Measurements from ENCODE around the gene E2F8.

The E2F8 gene

GRCh38 chr11:19183646-19184045 is 57.1 kb downstream of the E2F8 start:
- no peaks in the 10 kb centered on the region for H3K36me3 ChIP-seq (ENCODE audit: insufficient read depth, low read length)
- no peak overlapping the region for H3K4me2 ChIP-seq (ENCODE audit: insufficient read depth, low read length)
- no peak overlapping the region for H3K27ac ChIP-seq (ENCODE audit: low read length)
- ATAC-seq (ENCODE audit: insufficient read depth, low read depth) (no peak), DNase-seq (no peak)
- H3K4me1 ChIP-seq (ENCODE audit: insufficient read depth, low read length): no peaks in the 10 kb centered on the region
- no peaks in the 10 kb centered on the region for H3K79me2 ChIP-seq (ENCODE audit: insufficient read depth, low read length)
- no peaks in the 10 kb centered on the region for H4K20me1 ChIP-seq (ENCODE audit: insufficient read depth, low read length)
- no peaks in the 10 kb centered on the region for H3K27me3 ChIP-seq (ENCODE audit: insufficient read depth, low read length, poor library complexity)
- no peak overlapping the region for H2AFZ ChIP-seq (ENCODE audit: low read depth, low read length)
- TF ChIP-seq EZH2 (IDR thresholded peaks at IDR 0.05; ENCODE audit: borderline replicate concordance, low read depth, low read length, severe bottlenecking): no peak
- no peak overlapping the region for H3K4me3 ChIP-seq (ENCODE audit: low read depth in 1 of 2, low read length in 2 of 2)
- H3K9me3 ChIP-seq (ENCODE audit: insufficient read depth, low read length, severe bottlenecking): no peaks in the 10 kb centered on the region
- H3K9ac ChIP-seq (ENCODE audit: low read depth, low read length): no peak overlapping the region

DNA sequence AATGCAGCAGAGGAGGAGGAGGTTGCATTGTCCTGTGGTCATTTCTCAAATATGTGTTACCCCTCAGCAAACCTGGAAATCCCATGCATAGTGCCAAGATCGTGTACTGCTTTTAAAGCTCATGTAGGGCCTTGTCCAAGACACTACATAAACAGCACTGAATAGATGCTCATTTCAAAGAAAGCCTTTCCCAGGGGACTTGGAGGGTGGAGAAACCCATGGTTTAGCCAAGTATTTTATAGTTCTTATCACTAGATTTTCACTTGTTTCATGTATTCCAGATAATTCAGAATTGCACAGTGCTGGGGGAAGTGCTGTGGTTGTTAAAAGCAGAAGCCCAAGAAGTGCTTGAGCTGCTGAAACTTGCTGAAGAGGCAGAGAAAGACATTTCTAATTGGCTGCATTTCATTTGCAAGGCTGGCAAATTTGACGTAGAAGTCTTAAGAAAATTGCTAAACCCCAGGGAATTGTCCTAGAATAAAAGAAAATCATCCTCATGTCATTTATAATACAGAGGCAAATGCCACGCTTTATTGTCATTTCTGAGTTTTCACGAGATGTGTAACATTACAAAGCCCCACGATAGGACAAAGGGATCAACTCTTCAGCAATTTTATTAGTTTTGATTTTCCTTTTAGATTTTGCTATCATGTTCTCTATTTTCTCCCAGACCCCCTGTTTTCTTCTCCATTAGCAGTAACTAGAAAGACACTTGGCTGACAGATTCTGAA is 59.0 kb downstream of the E2F8 start:
- H3K79me2 ChIP-seq (ENCODE audit: insufficient read depth, low read length): no peaks in the 10 kb centered on the region
- no peaks in the 10 kb centered on the region for H3K27me3 ChIP-seq (ENCODE audit: insufficient read depth, low read length, poor library complexity)
- H3K9ac ChIP-seq (ENCODE audit: low read depth, low read length): no peak overlapping the region
- H3K4me3 ChIP-seq (ENCODE audit: low read depth in 1 of 2, low read length in 2 of 2): no peak overlapping the region
- H3K27ac ChIP-seq (ENCODE audit: low read length): no peak overlapping the region
- H2AFZ ChIP-seq (ENCODE audit: low read depth, low read length): no peak overlapping the region
- H3K36me3 ChIP-seq (ENCODE audit: insufficient read depth, low read length): peaks cover 6% of the 10 kb centered on the region; the same call in 1 of the 2 replicates
- TF ChIP-seq, protein P1, sequence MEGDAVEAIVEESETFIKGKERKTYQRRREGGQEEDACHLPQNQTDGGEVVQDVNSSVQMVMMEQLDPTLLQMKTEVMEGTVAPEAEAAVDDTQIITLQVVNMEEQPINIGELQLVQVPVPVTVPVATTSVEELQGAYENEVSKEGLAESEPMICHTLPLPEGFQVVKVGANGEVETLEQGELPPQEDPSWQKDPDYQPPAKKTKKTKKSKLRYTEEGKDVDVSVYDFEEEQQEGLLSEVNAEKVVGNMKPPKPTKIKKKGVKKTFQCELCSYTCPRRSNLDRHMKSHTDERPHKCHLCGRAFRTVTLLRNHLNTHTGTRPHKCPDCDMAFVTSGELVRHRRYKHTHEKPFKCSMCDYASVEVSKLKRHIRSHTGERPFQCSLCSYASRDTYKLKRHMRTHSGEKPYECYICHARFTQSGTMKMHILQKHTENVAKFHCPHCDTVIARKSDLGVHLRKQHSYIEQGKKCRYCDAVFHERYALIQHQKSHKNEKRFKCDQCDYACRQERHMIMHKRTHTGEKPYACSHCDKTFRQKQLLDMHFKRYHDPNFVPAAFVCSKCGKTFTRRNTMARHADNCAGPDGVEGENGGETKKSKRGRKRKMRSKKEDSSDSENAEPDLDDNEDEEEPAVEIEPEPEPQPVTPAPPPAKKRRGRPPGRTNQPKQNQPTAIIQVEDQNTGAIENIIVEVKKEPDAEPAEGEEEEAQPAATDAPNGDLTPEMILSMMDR (IDR thresholded peaks at IDR 0.05; ENCODE audit: borderline replicate concordance, extremely low read depth, low read length, poor library complexity, severe bottlenecking): no peak
- TF ChIP-seq EZH2 (IDR thresholded peaks at IDR 0.05; ENCODE audit: borderline replicate concordance, low read depth, low read length, severe bottlenecking): no peak
- no peaks in the 10 kb centered on the region for H4K20me1 ChIP-seq (ENCODE audit: insufficient read depth, low read length)
- no peaks in the 10 kb centered on the region for H3K9me3 ChIP-seq (ENCODE audit: insufficient read depth, low read length, severe bottlenecking)
- H3K4me2 ChIP-seq (ENCODE audit: insufficient read depth, low read length): no peak overlapping the region
- no peak for ATAC-seq (ENCODE audit: insufficient read depth, low read depth)
- H3K4me1 ChIP-seq (ENCODE audit: insufficient read depth, low read length): no peaks in the 10 kb centered on the region
- DNase-seq: no peak

GRCh38 chr11:19176629-19177186 is 64.0 kb downstream of the E2F8 start:
- TF ChIP-seq EZH2 (IDR thresholded peaks at IDR 0.05; ENCODE audit: borderline replicate concordance, low read depth, low read length, severe bottlenecking): no peak
- TF ChIP-seq, protein P1 (IDR thresholded peaks at IDR 0.05; ENCODE audit: borderline replicate concordance, extremely low read depth, low read length, poor library complexity, severe bottlenecking): no peak
- Histone ChIP-seq H3K9me3 (ENCODE audit: insufficient read depth, low read length, severe bottlenecking) (no peaks in the 10 kb centered on the region), H3K27ac (ENCODE audit: low read length) (no peak overlapping the region), H3K27me3 (ENCODE audit: insufficient read depth, low read length, poor library complexity) (no peaks in the 10 kb centered on the region), H3K4me1 (ENCODE audit: insufficient read depth, low read length) (no peaks in the 10 kb centered on the region), H4K20me1 (ENCODE audit: insufficient read depth, low read length) (no peaks in the 10 kb centered on the region), H3K79me2 (ENCODE audit: insufficient read depth, low read length) (no peaks in the 10 kb centered on the region), H3K36me3 (ENCODE audit: insufficient read depth, low read length) (peaks cover 41% of the 10 kb centered on the region), H3K4me3 (ENCODE audit: low read depth in 1 of 2, low read length in 2 of 2) (no peak overlapping the region), H3K4me2 (ENCODE audit: insufficient read depth, low read length) (no peak overlapping the region), H3K9ac (ENCODE audit: low read depth, low read length) (no peak overlapping the region), H2AFZ (ENCODE audit: low read depth, low read length) (no peak overlapping the region)
- ATAC-seq (ENCODE audit: insufficient read depth, low read depth) (no peak), DNase-seq (no peak)
